8988T (cell line): Measurements from ENCODE around the gene TPSAB1.
"Not testable (repeated sequence)": the region's sequence is repeated elsewhere in the genome, so short reads cannot be mapped to it uniquely, and the experiment has no call there.

Experiments used
- DNase-seq: peaks from one replicate; pipeline ENCODE4 v3.0.0; 2011

The TPSAB1 gene

DNA sequence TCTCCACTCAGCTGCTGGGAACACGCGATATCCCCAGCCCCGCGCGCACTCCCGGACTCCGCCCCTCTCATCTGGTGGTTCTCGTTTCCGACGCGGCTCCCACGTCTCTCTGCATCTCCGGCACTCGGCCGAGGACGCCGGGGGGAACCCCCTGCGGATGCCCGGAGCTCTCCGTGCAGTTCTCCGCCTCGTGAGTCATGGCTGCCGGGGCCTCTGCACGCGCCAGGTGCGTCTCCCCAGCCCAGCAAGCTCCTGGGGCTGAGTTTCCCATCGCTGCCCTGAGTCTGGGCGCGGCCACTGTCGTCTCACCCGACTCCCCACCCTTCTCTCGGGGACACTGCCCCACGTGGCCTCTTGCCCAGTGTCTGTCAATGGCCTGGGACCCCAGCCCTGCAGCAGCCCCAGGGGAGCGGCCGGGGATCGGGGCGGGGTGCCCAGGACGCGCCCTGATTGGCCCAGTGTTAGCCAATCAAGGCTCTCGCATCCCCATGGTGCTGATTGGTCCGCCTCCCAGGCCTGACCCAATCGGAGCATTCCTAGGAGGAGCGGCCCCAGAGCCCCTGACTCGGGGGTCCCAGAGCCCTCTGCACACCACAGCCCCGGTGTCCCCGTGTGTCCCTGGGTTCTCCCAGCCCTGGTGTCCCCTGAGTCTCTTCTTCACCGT is 13.3 kb downstream of the TPSAB1 start:
- DNase-seq: not testable (repeated sequence)

DNA sequence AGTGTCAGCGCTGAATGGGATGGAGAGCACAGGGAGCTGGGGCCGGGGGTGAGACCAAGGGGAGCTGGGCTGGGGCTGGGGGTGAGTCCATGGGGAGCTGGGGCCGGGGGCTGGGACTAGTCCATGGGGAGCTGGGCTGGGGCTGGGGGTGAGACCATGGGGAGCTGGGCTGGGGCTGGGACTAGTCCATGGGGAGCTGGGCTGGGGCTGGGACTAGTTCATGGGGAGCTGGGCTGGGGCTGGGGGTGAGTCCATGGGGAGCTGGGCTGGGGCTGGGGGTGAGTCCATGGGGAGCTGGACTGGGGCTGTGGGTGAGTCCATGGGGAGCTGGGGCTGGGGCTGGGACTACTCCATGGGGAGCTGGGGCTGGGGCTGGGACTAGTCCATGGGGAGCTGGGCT is 14.3 kb downstream of the TPSAB1 start:
- DNase-seq: not testable (repeated sequence)

DNA sequence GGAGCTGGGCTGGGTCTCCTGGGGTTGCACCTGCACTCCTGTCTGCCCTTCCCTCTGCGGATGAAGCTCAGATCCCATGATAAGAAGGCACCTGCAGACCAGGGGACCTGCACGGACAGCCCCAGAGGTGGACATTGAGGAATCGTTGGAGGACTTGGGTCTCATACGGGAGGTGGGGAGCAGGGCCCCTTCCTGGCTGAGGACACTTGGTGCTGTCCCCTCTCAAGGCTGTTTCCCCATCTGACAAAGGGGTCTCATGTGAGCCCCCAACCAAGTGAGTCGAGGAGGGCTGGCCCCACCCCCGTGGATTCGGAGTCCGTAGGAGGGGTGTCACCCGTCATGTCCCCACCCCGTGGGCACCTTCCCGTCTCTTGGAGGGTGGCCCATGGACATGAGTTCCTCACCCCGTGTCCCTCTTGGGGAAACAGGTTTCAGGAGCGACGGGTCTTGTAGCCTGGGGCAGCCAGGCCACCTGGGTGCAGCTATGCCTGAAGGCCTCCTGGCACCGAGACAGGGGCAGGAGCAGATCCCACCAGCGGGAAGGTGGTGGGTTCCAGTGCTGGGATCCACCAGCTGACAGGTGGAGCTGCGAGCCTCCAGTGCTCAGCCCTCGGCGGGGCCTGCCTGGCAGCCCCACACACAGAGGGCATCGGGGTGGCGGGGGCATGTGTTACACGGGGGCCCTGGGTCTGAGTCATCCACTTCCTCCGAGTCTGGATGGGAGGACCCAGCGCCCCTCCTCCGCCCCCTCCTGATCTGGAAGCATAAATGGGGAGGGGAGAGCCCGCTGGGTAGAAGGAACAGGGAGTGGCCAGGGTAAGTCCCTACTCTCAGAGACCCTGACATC is 15.0 kb downstream of the TPSAB1 start, which contains the start of gene TPSD1:
TSS of gene TPSD1 (plus strand) at position 794 of the 847 bp plus-strand sequence. CDS start 212 bp downstream, outside the sequence.
- DNase-seq: not testable (repeated sequence)

DNA sequence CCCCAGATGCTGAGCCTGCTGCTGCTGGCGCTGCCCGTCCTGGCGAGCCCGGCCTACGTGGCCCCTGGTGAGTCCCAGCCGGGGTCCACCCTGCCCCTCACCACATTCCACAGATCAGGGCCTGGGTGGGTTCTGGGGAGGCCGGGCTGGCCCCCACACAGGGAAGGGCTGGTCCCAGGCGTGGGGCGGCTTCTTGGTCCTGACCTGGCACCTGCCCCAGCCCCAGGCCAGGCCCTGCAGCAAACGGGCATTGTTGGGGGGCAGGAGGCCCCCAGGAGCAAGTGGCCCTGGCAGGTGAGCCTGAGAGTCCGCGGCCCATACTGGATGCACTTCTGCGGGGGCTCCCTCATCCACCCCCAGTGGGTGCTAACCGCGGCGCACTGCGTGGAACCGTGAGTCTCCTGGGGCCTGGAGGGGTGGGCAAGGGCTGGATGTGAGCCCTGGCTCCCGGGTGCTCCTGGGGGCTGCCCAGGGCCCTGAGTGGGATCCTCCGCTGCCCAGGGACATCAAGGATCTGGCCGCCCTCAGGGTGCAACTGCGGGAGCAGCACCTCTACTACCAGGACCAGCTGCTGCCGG is 15.9 kb downstream of the TPSAB1 start:
- DNase-seq: not testable (repeated sequence)

DNA sequence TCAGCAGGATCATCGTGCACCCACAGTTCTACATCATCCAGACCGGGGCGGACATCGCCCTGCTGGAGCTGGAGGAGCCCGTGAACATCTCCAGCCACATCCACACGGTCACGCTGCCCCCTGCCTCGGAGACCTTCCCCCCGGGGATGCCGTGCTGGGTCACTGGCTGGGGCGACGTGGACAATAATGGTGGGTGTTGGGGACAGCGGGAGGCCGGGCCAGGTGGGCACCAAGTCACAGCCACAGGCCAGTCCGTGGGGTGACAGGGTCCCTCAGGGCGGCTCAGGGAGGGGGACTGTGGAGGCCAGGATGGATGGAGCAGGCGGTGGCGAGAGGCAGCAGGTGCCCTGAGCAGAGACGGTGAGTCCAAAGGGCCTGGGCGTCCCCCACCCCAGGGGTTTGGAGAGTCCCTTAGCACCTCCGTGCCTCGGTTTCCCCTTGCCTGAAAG is 16.4 kb downstream of the TPSAB1 start:
- no peak for DNase-seq

DNA sequence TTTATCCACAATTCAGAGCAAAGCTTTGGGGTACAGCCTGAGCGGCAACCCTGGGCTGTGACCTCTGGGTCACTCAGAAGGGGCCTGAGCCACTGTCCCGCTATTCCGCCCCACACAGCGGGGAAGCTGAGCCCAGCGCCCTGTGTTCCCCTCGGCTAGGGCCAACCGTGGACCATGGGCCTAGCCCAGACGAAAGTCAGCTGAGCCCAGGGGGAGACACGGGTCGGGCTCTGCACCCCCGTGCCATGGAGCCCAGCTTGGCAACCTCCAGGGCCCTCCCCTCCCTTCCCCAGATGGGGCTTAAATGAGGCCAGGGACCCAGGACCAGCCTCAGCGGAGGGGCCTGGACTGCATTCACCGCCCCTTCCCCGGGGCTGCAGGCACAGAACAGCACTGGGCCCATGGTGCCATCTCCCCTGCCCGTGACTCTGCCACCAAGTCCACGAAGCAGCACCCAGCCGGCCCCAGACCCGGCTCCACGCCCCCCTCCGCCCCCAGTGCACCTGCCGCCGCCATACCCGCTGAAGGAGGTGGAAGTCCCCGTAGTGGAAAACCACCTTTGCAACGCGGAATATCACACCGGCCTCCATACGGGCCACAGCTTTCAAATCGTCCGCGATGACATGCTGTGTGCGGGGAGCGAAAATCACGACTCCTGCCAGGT is 17.2 kb downstream of the TPSAB1 start:
- no peak for DNase-seq

DNA sequence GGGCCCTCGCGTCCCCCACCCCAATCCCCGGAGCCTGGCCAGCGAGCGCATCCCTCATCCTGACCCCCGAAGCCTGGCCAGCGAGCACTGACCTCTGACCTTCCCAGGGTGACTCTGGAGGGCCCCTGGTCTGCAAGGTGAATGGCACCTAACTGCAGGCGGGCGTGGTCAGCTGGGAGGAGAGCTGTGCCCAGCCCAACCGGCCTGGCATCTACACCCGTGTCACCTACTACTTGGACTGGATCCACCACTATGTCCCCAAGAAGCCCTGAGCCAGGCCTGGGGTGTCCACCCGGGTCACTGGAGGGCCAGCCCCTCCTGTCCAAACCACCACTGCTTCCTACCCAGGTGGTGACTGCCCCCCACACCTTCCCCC is 17.7 kb downstream of the TPSAB1 start:
- no peak for DNase-seq

DNA sequence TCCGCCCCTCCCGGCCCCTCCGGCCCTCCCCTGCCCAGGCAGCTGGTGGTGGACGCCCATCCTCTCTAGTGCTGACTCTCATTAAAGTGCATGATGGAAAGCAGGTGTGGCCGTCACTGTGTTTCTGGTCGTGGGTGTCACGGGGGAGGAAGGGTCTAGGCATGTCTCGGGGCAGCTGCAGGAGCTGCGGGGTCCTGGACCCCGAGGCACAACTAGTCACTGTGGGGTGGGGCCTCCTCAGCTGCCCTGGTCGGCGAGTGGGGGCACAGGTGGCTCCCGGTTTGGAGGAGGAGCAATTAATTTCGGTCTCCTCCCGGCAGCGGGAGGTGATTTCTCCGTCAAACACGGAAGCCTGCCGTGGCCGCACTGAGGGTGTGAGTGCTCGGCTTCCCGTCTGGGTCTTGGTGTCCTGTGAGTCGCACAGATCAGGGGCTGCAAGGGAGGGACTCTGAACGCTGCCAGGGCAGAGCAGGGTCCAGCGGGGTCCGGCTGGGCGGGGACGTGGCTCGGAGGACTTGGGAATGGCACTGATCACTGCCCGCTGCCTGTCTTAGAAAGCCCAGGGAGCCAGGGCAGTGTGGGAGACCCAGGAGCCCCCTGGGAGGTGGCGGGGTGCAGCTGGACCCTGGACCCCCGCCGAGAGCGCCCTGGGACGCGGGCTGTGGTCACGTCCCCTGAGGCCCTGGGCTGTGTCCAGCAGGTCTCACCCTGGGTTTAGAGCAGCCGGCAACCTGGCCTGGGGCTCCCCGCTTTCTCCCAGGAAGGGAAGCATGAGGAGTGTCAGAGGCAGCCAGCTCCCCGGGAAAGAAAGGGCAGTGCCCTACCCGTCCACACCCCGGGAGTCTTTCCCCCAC is 18.6 kb downstream of the TPSAB1 start:
- DNase-seq: no peak

DNA sequence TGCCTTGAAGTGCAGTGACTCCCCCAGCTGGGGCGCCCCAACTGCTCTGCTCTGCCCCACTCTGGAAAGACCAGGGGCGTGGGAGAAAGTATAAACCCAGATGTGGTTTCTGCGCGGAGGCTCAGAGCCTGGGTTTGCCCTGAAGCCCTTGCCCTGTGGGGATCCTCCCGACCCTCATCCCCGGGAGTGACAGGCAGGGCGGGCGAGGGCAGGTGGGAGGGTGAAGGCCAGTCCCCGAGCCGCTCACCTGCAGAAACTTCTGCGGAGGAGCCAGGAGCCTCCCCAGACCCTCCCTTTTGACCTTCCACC is 19.2 kb downstream of the TPSAB1 start:
- DNase-seq: no peak

DNA sequence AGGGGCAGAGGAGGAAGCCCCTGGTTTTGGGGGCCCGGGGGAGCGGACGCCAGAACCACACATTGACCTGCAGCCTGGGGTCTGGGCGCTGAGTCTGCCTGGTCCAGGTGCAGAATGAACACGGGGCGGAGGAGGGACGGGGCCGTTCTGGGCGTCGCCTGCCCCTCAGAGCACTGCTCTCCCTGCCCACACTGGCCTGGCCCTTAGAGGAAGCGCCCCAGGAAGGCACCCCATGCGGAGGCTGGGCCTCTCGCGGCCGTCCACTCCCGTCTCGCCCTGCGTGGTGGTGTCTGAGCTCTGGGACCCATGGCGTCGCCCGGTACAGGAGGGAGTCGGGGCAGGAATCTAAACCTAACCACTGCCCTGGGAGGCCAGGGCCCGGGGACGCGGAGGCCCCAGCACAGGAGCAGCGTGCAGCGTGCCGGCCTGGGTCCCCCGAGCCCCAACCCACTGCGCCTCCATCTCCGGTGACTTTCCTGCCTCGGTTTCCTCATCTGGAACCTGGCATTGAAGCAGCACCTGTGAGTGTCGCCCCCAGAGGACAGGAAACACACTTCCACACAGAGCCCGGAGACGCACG is 19.7 kb downstream of the TPSAB1 start:
- no peak for DNase-seq

DNA sequence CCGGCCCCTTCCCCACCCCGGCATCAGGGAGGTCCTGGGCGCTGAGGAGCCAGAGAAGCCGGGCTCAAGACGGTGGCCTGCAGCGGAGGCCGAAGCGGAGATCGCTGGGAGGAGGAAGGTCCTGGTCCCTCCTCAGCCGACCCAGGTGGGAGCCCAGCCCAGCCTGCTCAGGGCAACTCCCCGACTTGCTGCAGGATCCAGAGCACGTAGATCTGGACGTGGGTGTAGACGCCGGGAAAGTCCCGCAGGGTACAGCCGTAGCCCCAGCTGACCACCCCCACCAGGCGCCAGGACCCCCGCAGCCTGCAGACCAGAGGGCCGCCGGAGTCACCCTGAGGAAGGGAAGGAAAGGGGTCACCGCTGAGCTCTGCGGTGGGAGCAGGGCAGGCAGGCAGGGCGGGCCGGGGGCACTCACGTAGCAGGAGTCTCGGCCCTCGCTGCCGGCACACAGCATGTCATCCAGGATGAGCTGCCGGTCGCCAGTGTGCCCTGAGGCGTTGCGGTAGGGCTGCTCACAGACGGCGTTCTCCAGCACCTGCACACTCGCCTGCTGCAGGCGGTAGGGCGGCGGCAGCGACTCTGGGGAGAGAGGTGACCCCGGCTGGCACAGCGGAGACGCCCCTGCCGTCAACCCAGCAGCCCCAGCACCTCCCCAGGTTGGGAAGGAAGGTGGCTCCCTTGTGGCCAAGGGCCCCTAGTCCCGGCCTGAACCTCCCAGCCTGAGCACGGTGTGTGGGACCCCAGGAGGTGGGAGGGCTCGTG is 20.8 kb downstream of the TPSAB1 start:
- no peak for DNase-seq

DNA sequence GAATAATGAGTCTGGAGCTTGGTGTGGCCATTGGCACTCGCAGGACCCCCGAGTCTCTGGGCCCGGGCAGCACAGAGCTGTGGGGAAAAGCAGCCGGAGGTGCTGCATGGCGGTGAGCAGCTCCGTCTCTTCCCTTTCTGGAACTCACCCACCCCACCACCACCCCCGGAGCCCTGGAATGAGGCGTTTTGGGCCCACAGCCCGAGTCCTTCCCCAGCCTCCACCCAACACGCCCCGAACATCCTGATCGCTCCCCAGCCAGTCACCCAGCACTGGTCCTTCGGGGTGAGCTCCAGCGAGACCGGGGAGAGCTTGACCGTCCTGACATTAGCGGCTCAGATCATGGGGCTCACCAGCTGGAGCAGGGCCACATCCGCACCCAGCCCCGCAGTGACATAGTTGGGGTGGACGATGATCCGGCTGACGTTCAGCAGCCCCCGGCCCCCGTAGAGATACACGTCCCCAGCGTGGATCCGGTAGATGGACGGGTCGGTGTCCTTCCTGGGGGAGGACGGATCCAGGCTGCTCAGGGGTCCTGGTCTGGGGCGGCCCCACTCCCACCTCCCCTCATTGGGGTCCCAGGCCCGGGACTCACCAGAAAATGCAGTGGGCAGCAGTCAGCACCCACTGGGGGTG is 21.8 kb downstream of the TPSAB1 start:
- no peak for DNase-seq

DNA sequence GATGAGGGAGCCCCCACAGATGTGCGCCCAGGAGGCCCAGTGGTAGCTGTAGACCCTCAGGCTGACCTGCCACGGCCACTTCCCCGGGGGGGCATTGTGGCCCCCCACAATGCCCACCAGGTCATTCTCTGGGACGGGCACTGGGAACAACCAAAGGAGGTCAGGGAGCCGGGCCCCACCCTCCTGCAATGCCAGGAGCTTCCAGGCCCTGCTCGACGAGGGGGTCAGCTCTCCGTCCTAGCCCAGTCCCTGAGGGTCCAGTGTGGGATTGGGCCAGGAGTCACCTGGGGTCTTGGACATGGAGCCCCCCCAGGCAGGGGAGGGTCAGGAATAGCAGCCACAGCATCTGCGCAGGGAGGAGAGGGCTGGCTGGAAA is 22.3 kb downstream of the TPSAB1 start:
- DNase-seq: no peak

DNA sequence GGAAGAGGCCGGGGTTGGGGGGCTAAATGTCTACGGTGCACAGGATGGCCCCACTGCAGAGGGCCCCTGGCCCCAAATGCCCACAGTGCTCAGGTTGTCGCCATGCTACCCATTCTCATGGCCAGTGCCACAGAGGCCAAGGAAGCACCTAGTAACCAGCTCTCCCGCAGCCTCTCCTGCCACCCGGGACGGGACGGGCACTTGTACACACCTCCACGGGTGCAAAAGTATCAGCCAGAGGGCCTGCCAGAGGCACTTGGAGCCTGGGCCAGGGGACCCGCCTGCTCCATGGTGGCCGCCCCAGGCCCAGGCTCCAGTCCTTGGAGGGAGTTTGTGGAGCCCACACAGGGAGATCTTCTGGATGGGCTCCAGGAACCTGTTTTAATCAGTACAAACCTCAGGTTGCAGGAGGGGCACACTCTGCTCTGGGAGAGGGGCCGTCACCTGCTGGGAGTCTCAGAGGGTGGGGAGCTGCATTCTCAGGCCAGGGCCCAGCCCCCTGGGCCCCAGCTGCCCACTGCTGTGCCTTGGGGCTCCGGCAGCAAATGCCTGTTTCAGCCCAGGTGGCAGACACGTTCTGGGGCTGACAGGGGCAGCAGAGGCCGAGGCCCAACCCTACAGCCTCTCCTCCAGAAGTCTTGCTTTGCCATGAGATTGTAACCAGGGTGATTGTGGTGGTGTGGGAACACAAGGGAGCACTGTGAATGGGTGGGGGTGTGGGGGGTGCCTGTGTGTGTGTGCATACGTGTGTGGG is 23.3 kb downstream of the TPSAB1 start:
- DNase-seq: no peak

DNA sequence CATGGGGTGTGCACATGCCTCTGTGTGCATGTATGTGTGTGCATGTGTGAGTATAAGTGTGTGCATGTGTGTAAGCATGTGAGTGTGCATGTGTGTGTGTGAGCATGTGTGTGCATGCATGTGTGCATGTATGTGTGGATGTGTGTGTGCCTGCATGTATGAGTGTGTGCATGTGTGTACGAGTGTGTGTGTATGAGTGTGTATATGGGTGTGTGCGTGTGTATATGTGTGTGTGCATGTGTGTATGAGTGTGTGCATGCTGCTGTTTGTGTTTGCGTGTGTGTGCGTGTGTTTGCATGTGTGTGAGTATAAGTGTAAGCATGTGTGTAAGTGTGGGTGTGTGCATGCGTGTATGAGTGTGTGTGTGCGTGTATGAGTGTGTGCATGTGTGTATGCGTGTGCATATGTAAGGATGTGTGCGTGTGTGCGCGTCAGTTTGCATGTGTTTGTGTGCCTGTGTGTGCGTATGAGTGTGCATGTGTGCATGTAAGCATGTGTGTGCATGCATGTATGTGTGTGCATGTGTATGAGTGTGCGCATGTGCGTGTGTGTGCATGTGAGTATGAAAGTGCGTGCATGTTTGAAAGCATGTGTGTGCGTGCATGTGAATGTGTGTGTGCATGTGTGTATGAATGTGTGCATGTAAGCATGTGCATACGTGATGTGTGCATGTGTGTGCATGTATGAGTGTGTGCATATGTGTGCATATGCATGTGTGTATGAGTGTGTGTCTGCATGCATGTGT is 24.0 kb downstream of the TPSAB1 start:
- DNase-seq: no peak

DNA sequence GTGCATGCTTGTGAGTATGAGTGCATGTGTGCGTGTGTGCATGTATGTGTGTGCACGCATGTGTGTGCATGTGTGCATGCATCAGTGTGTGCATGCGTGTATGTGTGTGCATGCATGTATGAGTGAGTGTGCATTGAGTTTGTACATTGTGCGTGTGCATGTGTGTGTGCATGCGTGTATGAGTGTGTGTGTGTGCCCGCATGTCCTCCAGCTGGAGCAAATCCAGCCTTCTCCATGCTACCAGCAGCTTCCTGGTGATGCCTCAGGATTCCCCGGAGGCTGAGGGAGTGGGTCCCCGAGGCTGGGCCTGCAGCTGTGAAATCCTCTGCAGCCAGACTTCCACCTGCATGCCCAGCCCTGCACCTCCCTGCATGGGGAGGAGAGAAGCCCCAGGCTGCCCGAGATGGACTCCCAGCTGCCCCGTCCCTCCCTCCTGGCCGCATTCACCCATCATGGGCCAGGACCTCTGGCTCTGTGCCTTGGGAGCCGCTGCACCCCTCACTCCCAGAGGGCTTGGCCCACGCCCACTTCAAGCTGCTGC is 24.7 kb downstream of the TPSAB1 start:
- DNase-seq: no peak

DNA sequence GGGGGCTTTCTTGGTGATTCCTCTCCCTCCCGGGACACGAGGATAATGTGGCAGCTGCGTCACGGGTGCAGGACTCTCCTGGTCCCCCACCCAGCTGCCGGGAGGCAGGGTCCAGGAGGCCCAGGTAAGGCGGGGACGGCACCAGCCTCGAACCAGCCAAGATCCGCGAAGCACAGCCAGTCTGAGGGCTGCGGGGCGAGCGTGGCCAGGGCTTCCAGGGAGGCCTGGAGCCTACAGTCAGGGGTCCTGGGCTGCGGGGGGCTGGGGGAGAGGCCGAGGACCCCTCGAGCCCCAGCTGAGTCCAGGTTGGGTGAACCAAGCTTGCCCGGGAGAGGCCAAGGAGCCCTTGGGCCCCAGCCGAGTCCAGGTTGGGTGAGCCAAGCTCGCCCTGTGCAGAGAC is 25.3 kb downstream of the TPSAB1 start:
- no peak for DNase-seq

DNA sequence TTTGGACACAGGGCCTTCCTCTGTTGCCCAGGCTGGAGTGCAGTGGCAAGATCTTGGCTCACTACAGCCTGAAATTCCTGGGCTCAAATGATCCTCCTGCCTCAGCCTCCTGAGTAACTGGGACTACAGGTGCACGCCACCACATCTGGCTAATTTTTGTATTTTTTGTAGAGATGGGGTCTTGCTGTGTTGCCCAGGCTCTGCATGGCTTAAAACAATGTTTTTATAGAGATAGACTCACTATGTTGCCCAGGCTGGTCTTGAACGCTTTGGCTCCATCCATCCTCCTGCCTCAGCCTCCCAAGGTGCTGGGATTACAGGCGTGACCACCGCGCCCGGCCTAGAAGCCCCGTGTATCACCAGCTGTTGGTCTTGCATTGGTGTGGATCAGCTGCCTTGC is 28.9 kb downstream of the TPSAB1 start:
- DNase-seq: not testable (repeated sequence)

DNA sequence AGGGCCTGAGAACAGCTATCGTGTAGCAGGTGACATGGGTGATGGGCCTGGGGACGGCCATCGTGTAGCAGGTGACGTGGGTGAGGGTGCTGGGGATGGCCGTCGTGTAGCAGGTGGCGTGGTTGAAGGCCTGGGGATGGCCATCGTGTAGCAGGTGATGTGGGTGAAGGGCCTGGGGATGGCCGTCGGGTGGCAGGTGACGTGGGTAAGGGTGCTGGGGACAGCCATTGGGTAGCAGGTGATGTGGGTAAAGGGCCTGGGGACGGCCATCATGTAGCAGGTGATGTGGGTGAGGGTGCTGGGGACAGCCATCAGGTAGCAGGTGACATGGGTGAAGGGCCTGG is 30.8 kb downstream of the TPSAB1 start:
- no peak for DNase-seq
